MM.1S (cell line): ENCODE measurements around the gene KDM5A.

Source experiments
- CTCF ChIP-seq: fragments of 300-600 bp; sonication (generic); IDR thresholded peaks from 2 replicates; pipeline ENCODE4 v1.5.1; 2016; ENCODE audit warnings: antibody characterized with exemption, low read length, mixed read lengths
- EZH2 ChIP-seq: fragments of 300-600 bp; sonication (generic); optimal IDR thresholded peaks from 2 replicates; pipeline ENCODE3; 2017; ENCODE audit warnings: low read depth, mild to moderate bottlenecking, antibody characterized with exemption, low read length, mixed read lengths
- EZH2phosphoT487 ChIP-seq: fragments of 300-600 bp; sonication (generic); IDR thresholded peaks from 2 replicates; pipeline ENCODE4 v1.6.1; 2018; ENCODE audit warnings: antibody characterized with exemption, low read length

GRCh38 chr12:262113-262512 is 127.0 kb downstream of the KDM5A start:
- no peak for TF ChIP-seq EZH2
- TF ChIP-seq CTCF = no peak
- TF ChIP-seq EZH2phosphoT487 = no peak
